ENCODE measurements around the gene SORCS1. TPM values are rescaled to one million over a fixed set of nuclear protein-coding genes. Genes with fewer than 3 reads are reported as not detected.

The SORCS1 gene
- total RNA-seq, 2 experiments from 2014 or later, result not detected

GRCh38 chr10:106635947-106636346, 528.6 kb downstream of the SORCS1 start:
- CTCF ChIA-PET, result no interaction called here
- POLR2A ChIA-PET, result no interaction called here
- Mint-ChIP-seq H3K27ac (no peak overlapping the region), H3K27me3 (ENCODE audit: low read depth) (no peaks in the 10 kb centered on the region), H3K4me3 (no peak overlapping the region), H3K4me1 (ENCODE audit: low read depth) (no peaks in the 10 kb centered on the region), H3K36me3 (ENCODE audit: low read depth) (no peaks in the 10 kb centered on the region), H3K9me3 (ENCODE audit: insufficient read depth) (no peaks in the 10 kb centered on the region)
- ATAC-seq, result no peak
- DNase-seq, result no peak

DNA sequence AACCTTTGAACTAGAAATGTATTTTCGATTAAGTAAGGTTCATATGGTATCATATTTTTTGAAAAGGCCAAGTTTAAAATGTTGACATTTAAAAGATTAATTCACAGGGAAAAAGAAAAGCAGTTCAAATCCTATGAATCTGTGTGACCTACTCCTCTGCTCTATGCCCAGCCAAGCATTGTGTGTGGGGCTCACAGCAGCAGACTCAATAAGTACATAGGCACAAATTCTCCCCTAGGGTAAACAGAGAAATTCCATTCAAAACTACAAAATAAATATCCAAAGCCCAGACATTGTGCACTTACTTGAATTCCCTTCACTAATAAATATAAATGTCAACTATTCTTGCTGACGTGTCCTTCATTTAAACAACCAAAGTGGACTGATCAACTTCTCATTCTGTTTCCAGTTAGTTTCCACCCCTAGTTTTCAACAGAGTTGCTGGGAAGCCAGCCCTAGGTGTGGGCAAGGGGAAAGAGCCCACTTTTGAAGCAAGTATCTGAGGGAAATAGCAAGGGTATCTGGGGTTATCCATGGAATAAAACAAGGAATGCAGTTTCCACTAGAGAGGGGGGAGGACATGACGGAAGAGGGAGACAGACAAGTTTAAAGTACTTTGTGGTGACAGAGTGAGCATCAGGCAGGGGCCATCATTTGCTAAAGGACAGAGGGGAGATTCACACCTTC, 533.3 kb downstream of the SORCS1 start:
- no peaks in the 10 kb centered on the region for H3K36me3 Mint-ChIP-seq (ENCODE audit: low read depth)
- no peak overlapping the region for H3K4me3 Mint-ChIP-seq
- ATAC-seq, result no peak
- no peak overlapping the region for H3K27ac Mint-ChIP-seq
- H3K27me3 Mint-ChIP-seq (ENCODE audit: low read depth), result no peaks in the 10 kb centered on the region
- no peak for DNase-seq
- no peaks in the 10 kb centered on the region for H3K4me1 Mint-ChIP-seq (ENCODE audit: low read depth)
- POLR2A ChIA-PET, result no interaction called here
- H3K9me3 Mint-ChIP-seq (ENCODE audit: insufficient read depth), result no peaks in the 10 kb centered on the region
- CTCF ChIA-PET, result no interaction called here

- POLR2A ChIA-PET, result no interaction called here
- no peak overlapping the region for H3K4me3 Mint-ChIP-seq
- H3K27me3 Mint-ChIP-seq (ENCODE audit: low read depth), result no peaks in the 10 kb centered on the region
Measured at GRCh38 chr10:106626371-106626770, 538.1 kb downstream of the SORCS1 start.

GRCh38 chr10:106625751-106626150, 538.8 kb downstream of the SORCS1 start:
- Mint-ChIP-seq H3K36me3 (ENCODE audit: low read depth) (no peaks in the 10 kb centered on the region), H3K27ac (no peak overlapping the region), H3K27me3 (ENCODE audit: low read depth) (no peaks in the 10 kb centered on the region), H3K9me3 (ENCODE audit: insufficient read depth) (no peaks in the 10 kb centered on the region), H3K4me3 (no peak overlapping the region), H3K4me1 (ENCODE audit: low read depth) (no peaks in the 10 kb centered on the region)
- POLR2A ChIA-PET, result no interaction called here
- no peak for DNase-seq
- CTCF ChIA-PET, result interaction anchor here (0.7 kb wide), 1 partner anchor 33 kb away, joined by 3 read pairs; no protein-coding TSS in a partner anchor
- ATAC-seq, result no peak

More at GRCh38 chr10:106626371-106626770, 538.1 kb downstream of the SORCS1 start:
- H3K4me1 Mint-ChIP-seq (ENCODE audit: low read depth), result no peaks in the 10 kb centered on the region
- CTCF ChIA-PET, result no interaction called here
- no peak for DNase-seq
- H3K9me3 Mint-ChIP-seq (ENCODE audit: insufficient read depth), result no peaks in the 10 kb centered on the region
- no peaks in the 10 kb centered on the region for H3K36me3 Mint-ChIP-seq (ENCODE audit: low read depth)
- no peak overlapping the region for H3K27ac Mint-ChIP-seq
- no peak for ATAC-seq

- Mint-ChIP-seq H3K4me3 (no peak overlapping the region), H3K36me3 (ENCODE audit: low read depth) (no peaks in the 10 kb centered on the region), H3K4me1 (ENCODE audit: low read depth) (no peaks in the 10 kb centered on the region), H3K9me3 (ENCODE audit: insufficient read depth) (peaks cover 5% of the 10 kb centered on the region), H3K27ac (no peak overlapping the region), H3K27me3 (ENCODE audit: low read depth) (no peaks in the 10 kb centered on the region)
- ATAC-seq (no peak), DNase-seq (no peak)
- POLR2A ChIA-PET, result interaction anchor here (0.7 kb wide), 1 partner anchor 1480 kb away, joined by 3 read pairs; no protein-coding TSS in a partner anchor
- CTCF ChIA-PET, result no interaction called here
Measured at GRCh38 chr10:106619346-106619745, 545.2 kb downstream of the SORCS1 start.

GRCh38 chr10:106618646-106619045, 545.9 kb downstream of the SORCS1 start:
- H3K9me3 Mint-ChIP-seq (ENCODE audit: insufficient read depth), result peaks cover 5% of the 10 kb centered on the region
- H3K27me3 Mint-ChIP-seq (ENCODE audit: low read depth), result no peaks in the 10 kb centered on the region
- no peaks in the 10 kb centered on the region for H3K4me1 Mint-ChIP-seq (ENCODE audit: low read depth)
- H3K27ac Mint-ChIP-seq, result no peak overlapping the region
- H3K36me3 Mint-ChIP-seq (ENCODE audit: low read depth), result no peaks in the 10 kb centered on the region
- POLR2A ChIA-PET, result no interaction called here
- CTCF ChIA-PET, result no interaction called here
- no peak for DNase-seq
- ATAC-seq, result no peak
- H3K4me3 Mint-ChIP-seq, result no peak overlapping the region

GRCh38 chr10:106615081-106615480, 549.4 kb downstream of the SORCS1 start:
- Mint-ChIP-seq H3K36me3 (ENCODE audit: low read depth) (no peaks in the 10 kb centered on the region), H3K9me3 (ENCODE audit: insufficient read depth) (peaks cover 5% of the 10 kb centered on the region), H3K4me3 (no peak overlapping the region), H3K27ac (no peak overlapping the region), H3K27me3 (ENCODE audit: low read depth) (no peaks in the 10 kb centered on the region), H3K4me1 (ENCODE audit: low read depth) (no peaks in the 10 kb centered on the region)
- ATAC-seq (no peak), DNase-seq (no peak)
- ChIA-PET CTCF (no interaction called here), POLR2A (no interaction called here)

DNA sequence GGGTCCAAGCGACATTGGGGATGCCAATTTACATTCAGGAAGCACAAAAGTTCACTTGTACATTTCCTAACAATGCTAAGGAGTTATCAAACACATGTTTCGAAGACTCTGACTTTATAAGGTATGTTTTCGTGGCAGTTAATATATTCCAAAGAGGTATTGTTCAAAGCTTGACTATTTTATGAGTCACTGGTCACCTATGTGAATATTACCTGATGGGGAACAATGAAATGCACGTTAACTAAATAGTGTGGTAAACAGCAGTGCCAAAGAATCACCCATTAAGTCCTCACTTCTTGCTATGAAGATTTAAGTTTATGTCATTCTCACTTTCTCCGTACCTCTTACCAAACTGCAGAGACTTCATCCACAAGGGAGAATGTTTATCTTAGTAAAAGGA, 550.2 kb downstream of the SORCS1 start:
- Mint-ChIP-seq H3K36me3 (ENCODE audit: low read depth) (no peaks in the 10 kb centered on the region), H3K4me3 (no peak overlapping the region), H3K9me3 (ENCODE audit: insufficient read depth) (peaks cover 5% of the 10 kb centered on the region), H3K27ac (no peak overlapping the region), H3K4me1 (ENCODE audit: low read depth) (no peaks in the 10 kb centered on the region), H3K27me3 (ENCODE audit: low read depth) (no peaks in the 10 kb centered on the region)
- ChIA-PET POLR2A (no interaction called here), CTCF (no interaction called here)
- DNase-seq (no peak), ATAC-seq (no peak)

- no peak overlapping the region for H3K27ac Mint-ChIP-seq
- H3K4me1 Mint-ChIP-seq (ENCODE audit: low read depth), result no peaks in the 10 kb centered on the region
- H3K9me3 Mint-ChIP-seq (ENCODE audit: insufficient read depth), result peaks cover 3% of the 10 kb centered on the region
- no peak overlapping the region for H3K4me3 Mint-ChIP-seq
- CTCF ChIA-PET, result no interaction called here
- H3K36me3 Mint-ChIP-seq (ENCODE audit: low read depth), result no peaks in the 10 kb centered on the region
- DNase-seq, result no peak
- POLR2A ChIA-PET, result no interaction called here
- no peak for ATAC-seq
- no peaks in the 10 kb centered on the region for H3K27me3 Mint-ChIP-seq (ENCODE audit: low read depth)
Measured at GRCh38 chr10:106612381-106612780, 552.1 kb downstream of the SORCS1 start.

- CTCF ChIA-PET, result interaction anchor here (1.4 kb wide), 1 partner anchor 15 kb away, joined by 3 read pairs; no protein-coding TSS in a partner anchor
- ATAC-seq, result no peak
Measured at GRCh38 chr10:106609470-106610266, 554.8 kb downstream of the SORCS1 start.

DNA sequence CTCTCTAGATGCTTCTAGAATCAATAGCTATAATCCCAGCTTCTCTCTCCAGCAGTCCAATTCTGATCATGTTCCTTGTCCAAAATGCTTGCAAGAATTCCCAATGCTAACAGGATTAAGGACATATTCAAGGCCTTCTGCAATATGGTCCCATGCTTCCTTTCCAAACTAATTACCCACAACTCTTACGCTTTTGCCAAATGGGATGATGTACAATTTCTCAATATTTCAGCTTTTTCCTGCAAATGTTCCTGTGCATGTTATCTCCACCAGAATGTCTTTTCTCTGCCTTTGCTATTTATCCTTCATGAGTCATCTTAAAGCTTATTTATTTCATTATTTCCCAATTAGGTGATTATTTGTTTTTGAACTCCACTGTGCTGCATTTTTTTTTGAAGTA, 556.4 kb downstream of the SORCS1 start:
- POLR2A ChIA-PET, result no interaction called here
- no peak for DNase-seq
- Mint-ChIP-seq H3K9me3 (ENCODE audit: insufficient read depth) (no peaks in the 10 kb centered on the region), H3K27ac (no peak overlapping the region), H3K4me3 (no peak overlapping the region), H3K27me3 (ENCODE audit: low read depth) (no peaks in the 10 kb centered on the region), H3K36me3 (ENCODE audit: low read depth) (no peaks in the 10 kb centered on the region), H3K4me1 (ENCODE audit: low read depth) (no peaks in the 10 kb centered on the region)
- CTCF ChIA-PET, result interaction anchor here (1.4 kb wide), 1 partner anchor 16 kb away, joined by 3 read pairs; no protein-coding TSS in a partner anchor
- ATAC-seq, result no peak

More at GRCh38 chr10:106609470-106610266, 554.8 kb downstream of the SORCS1 start:
- Mint-ChIP-seq H3K36me3 (ENCODE audit: low read depth) (no peaks in the 10 kb centered on the region), H3K27ac (no peak overlapping the region), H3K9me3 (ENCODE audit: insufficient read depth) (no peaks in the 10 kb centered on the region), H3K27me3 (ENCODE audit: low read depth) (no peaks in the 10 kb centered on the region), H3K4me3 (no peak overlapping the region), H3K4me1 (ENCODE audit: low read depth) (no peaks in the 10 kb centered on the region)
- POLR2A ChIA-PET, result no interaction called here
- DNase-seq, result no peak

DNA sequence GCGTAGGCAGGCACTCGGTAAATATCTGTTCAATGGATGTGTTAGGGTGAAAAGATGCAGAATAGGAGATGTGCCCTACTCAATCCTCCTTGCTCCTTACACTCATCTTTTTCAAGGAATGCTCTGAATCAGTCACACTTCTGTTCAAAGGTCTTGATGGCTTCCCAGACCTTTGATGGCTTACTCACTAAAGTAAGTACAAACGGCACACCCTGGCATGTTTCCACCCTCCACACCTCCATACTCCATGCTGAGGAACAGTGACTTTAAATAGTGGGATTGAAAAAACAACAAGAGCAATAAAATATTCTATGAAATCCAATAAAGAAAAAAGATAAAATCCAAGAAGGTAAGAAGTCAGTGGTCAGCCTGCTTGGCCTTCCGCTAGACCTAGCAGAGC, 569.2 kb downstream of the SORCS1 start:
- no peak overlapping the region for H3K27ac Mint-ChIP-seq
- CTCF ChIA-PET, result no interaction called here
- no peaks in the 10 kb centered on the region for H3K36me3 Mint-ChIP-seq (ENCODE audit: low read depth)
- POLR2A ChIA-PET, result no interaction called here
- H3K27me3 Mint-ChIP-seq (ENCODE audit: low read depth), result no peaks in the 10 kb centered on the region
- H3K9me3 Mint-ChIP-seq (ENCODE audit: insufficient read depth), result no peaks in the 10 kb centered on the region
- no peaks in the 10 kb centered on the region for H3K4me1 Mint-ChIP-seq (ENCODE audit: low read depth)
- ATAC-seq (no peak), DNase-seq (no peak)
- no peak overlapping the region for H3K4me3 Mint-ChIP-seq

Measured in activated CD8-positive, alpha-beta T cell treated with anti-CD3 and anti-CD28 coated beads, Interleukin-2, amount 10 ng/mL, durations not matched to agents 7 days and 5 days (primary cell).